AG04450 (cell line): ENCODE data around the gene GRID1. TPM values are rescaled to one million over a fixed set of nuclear protein-coding genes. Genes with fewer than 3 reads are reported as not detected.

ENCODE experiments used
- CTCF ChIA-PET: fragments of 300-600, 350-600 bp; formaldehyde crosslinking; extraction: SDS; loops from one replicate; lab custom pipeline; 2022; ENCODE audit warnings: antibody characterized with exemption, inconsistent platforms; lab: Charles Lee
- POLR2A ChIA-PET: fragments of 350-600 bp; formaldehyde crosslinking; extraction: SDS; loops from one replicate; lab custom pipeline; 2021; ENCODE audit warnings: antibody characterized with exemption, inconsistent platforms; lab: Yijun Ruan, JAX
- DNase-seq: peaks from one replicate; pipeline ENCODE4 v3.0.0-alpha.2; 2011; ENCODE audit warnings: low read depth, low spot score
- H3K27ac ChIP-seq: one replicate; pipeline ENCODE4 v1.5.1; 2012; ENCODE audit warnings: low read depth, low read length, control low read depth
- H3K27me3 ChIP-seq: one replicate; pipeline ENCODE4 v1.6.0; 2012; ENCODE audit warnings: low read length; ENCODE audit not compliant: control insufficient read depth, insufficient read depth
- H3K4me3 ChIP-seq: 2 replicates; pipeline ENCODE4 v1.5.1; 2011; ENCODE audit warnings: mild to moderate bottlenecking, low read depth, low read length, control low read depth
- H3K9me3 ChIP-seq: 2 replicates; pipeline ENCODE4 v1.5.1; 2012; ENCODE audit warnings: low read length; ENCODE audit not compliant: control insufficient read depth, insufficient read depth
- CTCF ChIP-seq: IDR thresholded peaks from 2 replicates; pipeline ENCODE4 v1.5.1; 2011; ENCODE audit warnings: low read depth, low read length, control low read depth, inconsistent platforms
- polyA plus RNA-seq: library from polyadenylated mRNA; depleted of rRNA; stranded (reverse); fragments of >200 nt; gene quantifications from 2 replicates; pipeline ENCODE4 v1.2.3, GENCODE V29; 2011

The GRID1 gene
- polyA plus RNA-seq, 1 experiment = not detected

- Histone ChIP-seq H3K27ac (no peak overlapping the region), H3K27me3 (no peaks in the 10 kb centered on the region), H3K4me3 (no peak overlapping the region), H3K9me3 (no peaks in the 10 kb centered on the region)
- DNase-seq = no peak
- CTCF ChIA-PET = no interaction called here
- POLR2A ChIA-PET = no interaction called here
- TF ChIP-seq CTCF = no peak
Measured at GRCh38 chr10:86155054-86155921, 211.3 kb downstream of the GRID1 start.

- Histone ChIP-seq H3K27me3 (no peaks in the 10 kb centered on the region), H3K9me3 (no peaks in the 10 kb centered on the region), H3K27ac (no peak overlapping the region), H3K4me3 (no peak overlapping the region)
- no peak for TF ChIP-seq CTCF
- no peak for DNase-seq
- ChIA-PET POLR2A (no interaction called here), CTCF (no interaction called here)
Measured at GRCh38 chr10:86153751-86154150, 212.8 kb downstream of the GRID1 start.

GRCh38 chr10:86152911-86153310 is 213.7 kb downstream of the GRID1 start:
- ChIA-PET CTCF (no interaction called here), POLR2A (no interaction called here)
- Histone ChIP-seq H3K9me3 (no peaks in the 10 kb centered on the region), H3K27me3 (no peaks in the 10 kb centered on the region), H3K4me3 (no peak overlapping the region), H3K27ac (no peak overlapping the region)
- no peak for TF ChIP-seq CTCF
- no peak for DNase-seq

- CTCF ChIA-PET = no interaction called here
- Histone ChIP-seq H3K27ac (no peak overlapping the region), H3K4me3 (no peak overlapping the region), H3K9me3 (no peaks in the 10 kb centered on the region), H3K27me3 (no peaks in the 10 kb centered on the region)
- TF ChIP-seq CTCF = no peak
- DNase-seq = no peak
- POLR2A ChIA-PET = no interaction called here
Measured at GRCh38 chr10:86152354-86152753, 214.2 kb downstream of the GRID1 start.

- TF ChIP-seq CTCF = no peak
- no peak overlapping the region for H3K27ac ChIP-seq
- H3K27me3 ChIP-seq = no peaks in the 10 kb centered on the region
- no peak for DNase-seq
- ChIA-PET POLR2A (no interaction called here), CTCF (no interaction called here)
- H3K9me3 ChIP-seq = no peaks in the 10 kb centered on the region
- no peak overlapping the region for H3K4me3 ChIP-seq
Measured at GRCh38 chr10:86151613-86152012, 215.0 kb downstream of the GRID1 start.
